MCF 10A (cell line): ENCODE results near the gene DTX3L. TPM values are rescaled to one million over a fixed set of nuclear protein-coding genes. Genes with fewer than 3 reads are reported as not detected.
"Not testable (repeated sequence)": the region's sequence is repeated elsewhere in the genome, so short reads cannot be mapped to it uniquely, and the experiment has no call there.

ENCODE experiments used
- BruUV-seq: library from RNA; stranded (reverse); fragments of 400-500 nt; replicated peaks from 2 replicates; lab custom pipeline; 2021; lab: Mats Ljungman, UMichigan
- CTCF ChIA-PET: fragments of 300-600 bp; sonication (Branson Sonifier 250); formaldehyde crosslinking; extraction: SDS; loops from one replicate; lab custom pipeline; 2021; ENCODE audit warnings: antibody characterized with exemption, inconsistent platforms; lab: Yijun Ruan, JAX
- POLR2A ChIA-PET: fragments of 300-600, 350-650 bp; sonication (Branson Sonifier 250); formaldehyde crosslinking; extraction: SDS; loops from one replicate; lab custom pipeline; 2020; ENCODE audit warnings: antibody characterized with exemption, inconsistent platforms; lab: Yijun Ruan, JAX
- DNase-seq: peaks from one replicate; pipeline ENCODE4 v3.0.0-alpha.2; 2018; ENCODE audit not compliant: unreplicated experiment
- H3K27ac Mint-ChIP-seq: one replicate; pipeline ENCODE4 v1.8.0; 2022; ENCODE audit warnings: mild to moderate bottlenecking, low read depth, mixed read lengths; ENCODE audit not compliant: unreplicated experiment
- H3K27me3 Mint-ChIP-seq: one replicate; pipeline ENCODE4 v1.8.0; 2022; ENCODE audit warnings: mixed read lengths; ENCODE audit not compliant: insufficient read depth, unreplicated experiment
- H3K36me3 Mint-ChIP-seq: one replicate; pipeline ENCODE4 v1.8.0; 2022; ENCODE audit warnings: mild to moderate bottlenecking, moderate library complexity, mixed read lengths; ENCODE audit not compliant: insufficient read depth, unreplicated experiment
- H3K4me1 Mint-ChIP-seq: one replicate; pipeline ENCODE4 v1.8.0; 2022; ENCODE audit warnings: mixed read lengths; ENCODE audit not compliant: insufficient read depth, unreplicated experiment
- H3K4me3 Mint-ChIP-seq: one replicate; pipeline ENCODE4 v1.8.0; 2022; ENCODE audit warnings: mild to moderate bottlenecking, moderate library complexity, mixed read lengths; ENCODE audit not compliant: unreplicated experiment
- H3K9me3 Mint-ChIP-seq: one replicate; pipeline ENCODE4 v1.8.0; 2022; ENCODE audit warnings: mixed read lengths; ENCODE audit not compliant: unreplicated experiment
- CTCF ChIP-seq: fragments of 200-600 bp; IDR thresholded peaks from one replicate; pipeline ENCODE4 v1.8.0; 2022; ENCODE audit warnings: antibody characterized with exemption, mild to moderate bottlenecking; ENCODE audit not compliant: unreplicated experiment
- intact Hi-C: fragments of 100-400 bp; cut with micrococcal nuclease; formaldehyde crosslinking; loops from 2 replicates; pipeline ENCODE4 v1.14.1; 2022
- total RNA-seq: library from RNA; stranded (reverse); gene quantifications from 2 replicates; pipeline ENCODE4 v1.2.3, GENCODE V29; 2022

Gene DTX3L
- total RNA-seq, 1 experiment from 2014 or later, result 19.1 TPM

- Mint-ChIP-seq H3K36me3 (peaks cover 27% of the 10 kb centered on the region), H3K27me3 (no peaks in the 10 kb centered on the region), H3K9me3 (no peaks in the 10 kb centered on the region), H3K4me3 (peak overlapping the region; percentile 92), H3K4me1 (peaks cover 11% of the 10 kb centered on the region), H3K27ac (peak overlapping the region; percentile 94)
- CTCF ChIA-PET, result interaction anchor here (0.6 to 9.5 kb wide), 6 partner anchors 73 to 295 kb away, joined by 3 to 140 read pairs (median 4); partner anchors contain the start of gene PARP14
- no TSS peak for BruUV-seq
- POLR2A ChIA-PET, result interaction anchor here (1.8 to 5.5 kb wide), 2 partner anchors 117 to 231 kb away, joined by 8 to 30 read pairs; partner anchors contain the start of genes HSPBAP1 and PARP14
- no peak for DNase-seq
- no peak for TF ChIP-seq CTCF
- intact Hi-C loops, result loop anchor here (5.0 to 10.0 kb wide), 4 partner anchors 171 to 692 kb away; partner anchors contain the start of genes HSPBAP1 and SEMA5B
Measured at GRCh38 chr3:122562923-122563716, 1.0 kb upstream of the DTX3L start.

GRCh38 chr3:122563717-122564025, 467 bp upstream of the DTX3L start:
- ChIA-PET POLR2A (interaction anchor here (0.6 to 5.5 kb wide), 15 partner anchors 11 to 406 kb away, joined by 3 to 30 read pairs (median 4); partner anchors contain the start of genes HSPBAP1, KPNA1, PARP14 and WDR5B), CTCF (interaction anchor here (0.6 to 5.2 kb wide), 5 partner anchors 98 to 291 kb away, joined by 3 to 36 read pairs (median 4); partner anchors contain the start of gene PARP14)
- Mint-ChIP-seq H3K27me3 (no peaks in the 10 kb centered on the region), H3K9me3 (no peaks in the 10 kb centered on the region), H3K4me3 (peak overlapping the region; percentile 92), H3K27ac (peak overlapping the region; percentile 94), H3K36me3 (peaks cover 30% of the 10 kb centered on the region), H3K4me1 (peaks cover 11% of the 10 kb centered on the region)
- TSS peak; percentile 66 for BruUV-seq
- peak; percentile 9 for DNase-seq
- intact Hi-C loops, result loop anchor here (2.0 to 10.0 kb wide), 6 partner anchors 49 to 691 kb away; partner anchors contain the start of genes HSPBAP1, KPNA1 and SEMA5B
- TF ChIP-seq CTCF, result no peak

GRCh38 chr3:122568131-122568530, 4.0 kb downstream of the DTX3L start:
- CTCF ChIA-PET, result interaction anchor here (0.6 to 5.2 kb wide), 2 partner anchors 111 to 996 kb away, joined by 3 to 36 read pairs; partner anchors contain the start of gene PARP14
- H3K27me3 Mint-ChIP-seq, DNase-seq, H3K9me3 Mint-ChIP-seq, H3K27ac Mint-ChIP-seq, BruUV-seq, H3K4me3 Mint-ChIP-seq: not testable (repeated sequence)
- Mint-ChIP-seq H3K36me3 (peaks cover 67% of the 10 kb centered on the region), H3K4me1 (peaks cover 13% of the 10 kb centered on the region)
- POLR2A ChIA-PET, result interaction anchor here (2.0 kb wide), 1 partner anchor 112 kb away, joined by 6 read pairs; the partner anchor contains the start of gene PARP14
- intact Hi-C loops, result loop anchor here (10.0 kb wide), 1 partner anchor 687 kb away; no protein-coding TSS in a partner anchor

GRCh38 chr3:122568755-122569154, 4.6 kb downstream of the DTX3L start:
- no peak for DNase-seq
- intact Hi-C loops, result loop anchor here (10.0 kb wide), 1 partner anchor 686 kb away; no protein-coding TSS in a partner anchor
- Mint-ChIP-seq H3K4me3 (no peak overlapping the region), H3K36me3 (peaks cover 69% of the 10 kb centered on the region), H3K27ac (no peak overlapping the region), H3K27me3 (no peaks in the 10 kb centered on the region), H3K9me3 (no peaks in the 10 kb centered on the region), H3K4me1 (peaks cover 7% of the 10 kb centered on the region)
- TF ChIP-seq CTCF, result no peak
- ChIA-PET CTCF (interaction anchor here (0.6 to 5.2 kb wide), 2 partner anchors 110 to 996 kb away, joined by 3 to 36 read pairs; partner anchors contain the start of gene PARP14), POLR2A (interaction anchor here (1.1 to 2.0 kb wide), 2 partner anchors 50 to 111 kb away, joined by 3 to 6 read pairs; partner anchors contain the start of gene PARP14)
- no TSS peak for BruUV-seq
